ENCODE results near the gene SLC5A1. TPM values are rescaled to one million over a fixed set of nuclear protein-coding genes. Genes with fewer than 3 reads are reported as not detected.

Gene SLC5A1
- total RNA-seq, 4 donors from 2014 or later = 0.14 to 0.59 TPM; not detected in 2

GRCh38 chr22:32120603-32121002 lies 77.5 kb downstream of the SLC5A1 start:
- no peak for DNase-seq
- Histone ChIP-seq H3K4me3 (no peak overlapping the region), H3K27ac (no peak overlapping the region), H3K4me1 (no peaks in the 10 kb centered on the region), H3K27me3 (no peaks in the 10 kb centered on the region), H3K9me3 (no peaks in the 10 kb centered on the region), H3K36me3 (no peaks in the 10 kb centered on the region)
- intact Hi-C loops (cut with DNase I; ENCODE audit: low total_unique reads) = no loop called here
- no peak for TF ChIP-seq CTCF (IDR thresholded peaks at IDR 0.05)

- intact Hi-C loops (cut with DNase I; ENCODE audit: low total_unique reads) = no loop called here
- Histone ChIP-seq H3K27me3 (no peaks in the 10 kb centered on the region), H3K4me3 (no peak overlapping the region), H3K27ac (no peak overlapping the region), H3K4me1 (no peaks in the 10 kb centered on the region), H3K36me3 (no peaks in the 10 kb centered on the region), H3K9me3 (no peaks in the 10 kb centered on the region)
- no peak for DNase-seq
- no peak for TF ChIP-seq CTCF (IDR thresholded peaks at IDR 0.05)
- TF ChIP-seq POLR2A (IDR thresholded peaks at IDR 0.05) = no peak
Measured at GRCh38 chr22:32122899-32123298, 79.8 kb downstream of the SLC5A1 start.

GRCh38 chr22:32123657-32124056 lies 80.6 kb downstream of the SLC5A1 start:
- Histone ChIP-seq H3K4me1 (no peaks in the 10 kb centered on the region), H3K9me3 (no peaks in the 10 kb centered on the region), H3K4me3 (no peak overlapping the region), H3K27me3 (no peaks in the 10 kb centered on the region), H3K36me3 (no peaks in the 10 kb centered on the region), H3K27ac (no peak overlapping the region)
- DNase-seq = no peak
- intact Hi-C loops (cut with DNase I; ENCODE audit: low total_unique reads) = no loop called here
- TF ChIP-seq CTCF (IDR thresholded peaks at IDR 0.05) (no peak), POLR2A (IDR thresholded peaks at IDR 0.05) (no peak)

GRCh38 chr22:32127904-32128303 lies 84.8 kb downstream of the SLC5A1 start:
- TF ChIP-seq POLR2A (IDR thresholded peaks at IDR 0.05) (no peak), CTCF (IDR thresholded peaks at IDR 0.05) (no peak)
- no peak for DNase-seq
- Histone ChIP-seq H3K36me3 (no peaks in the 10 kb centered on the region), H3K27me3 (no peaks in the 10 kb centered on the region), H3K9me3 (no peaks in the 10 kb centered on the region), H3K4me1 (no peaks in the 10 kb centered on the region), H3K27ac (no peak overlapping the region), H3K4me3 (no peak overlapping the region)
- intact Hi-C loops (cut with DNase I; ENCODE audit: low total_unique reads) = no loop called here

- TF ChIP-seq POLR2A (IDR thresholded peaks at IDR 0.05) (no peak), CTCF (IDR thresholded peaks at IDR 0.05) (no peak)
- Histone ChIP-seq H3K36me3 (no peaks in the 10 kb centered on the region), H3K4me1 (no peaks in the 10 kb centered on the region), H3K9me3 (no peaks in the 10 kb centered on the region), H3K4me3 (no peak overlapping the region), H3K27me3 (no peaks in the 10 kb centered on the region), H3K27ac (no peak overlapping the region)
- no peak for DNase-seq
- intact Hi-C loops (cut with DNase I; ENCODE audit: low total_unique reads) = no loop called here
Measured at GRCh38 chr22:32130464-32130863, 87.4 kb downstream of the SLC5A1 start.

Data from uterus (tissue), 4 donors.